GM19035 (cell line): ENCODE results near the gene SGIP1.

ENCODE experiments used
- ATAC-seq: cut with Tn5 transposase; IDR thresholded peaks from one replicate; pipeline ENCODE4 v1.9.1; 2021; ENCODE audit not compliant: unreplicated experiment

The SGIP1 gene

GRCh38 chr1:66520655-66521054 lies 13.3 kb upstream of the SGIP1 start:
- no peak for ATAC-seq

- no peak for ATAC-seq
Measured at GRCh38 chr1:66521721-66522365, 12.1 kb upstream of the SGIP1 start.

GRCh38 chr1:66523562-66523961 lies 10.4 kb upstream of the SGIP1 start:
- ATAC-seq: no peak

GRCh38 chr1:66525086-66525485 lies 8.9 kb upstream of the SGIP1 start:
- ATAC-seq: no peak

DNA sequence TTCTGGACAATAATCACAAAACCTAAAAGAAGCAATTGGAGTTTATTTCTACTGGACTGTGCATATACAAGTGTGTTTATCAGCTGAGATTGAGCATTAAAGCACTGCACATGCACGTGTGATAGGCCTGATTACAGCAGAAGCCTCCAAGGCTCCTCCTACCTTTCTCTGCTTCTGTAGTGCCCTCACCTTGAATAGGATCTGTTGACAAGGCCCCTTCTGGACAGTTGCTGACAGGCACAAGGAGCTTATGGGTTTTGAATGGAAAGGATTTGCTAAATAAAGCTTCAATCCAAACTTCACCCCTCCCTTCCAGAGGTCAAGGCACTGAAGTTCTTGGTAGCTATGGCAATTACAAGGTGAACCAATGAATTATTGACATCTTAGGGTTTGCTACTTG lies 7.9 kb upstream of the SGIP1 start:
- no peak for ATAC-seq

DNA sequence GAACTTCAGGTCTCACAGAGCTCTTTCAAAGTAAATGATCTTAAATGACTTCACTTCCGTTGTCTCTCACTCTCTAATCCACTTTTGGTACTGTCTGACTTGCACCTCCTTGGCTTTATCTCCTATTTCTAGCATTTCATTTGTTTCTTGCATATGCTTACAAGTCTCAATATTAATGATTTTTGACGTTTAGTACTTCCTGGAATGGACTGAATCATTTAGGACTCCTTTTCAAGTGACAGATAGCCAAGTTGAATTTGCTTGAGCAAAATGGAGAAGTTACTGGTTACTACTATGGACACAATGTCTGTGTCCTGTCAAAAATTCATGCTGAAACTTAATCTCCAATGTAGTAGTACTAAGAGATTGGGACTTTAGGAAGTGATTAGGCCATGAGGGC lies 7.0 kb upstream of the SGIP1 start:
- no peak for ATAC-seq

GRCh38 chr1:66527686-66528085 lies 6.3 kb upstream of the SGIP1 start:
- ATAC-seq: no peak

DNA sequence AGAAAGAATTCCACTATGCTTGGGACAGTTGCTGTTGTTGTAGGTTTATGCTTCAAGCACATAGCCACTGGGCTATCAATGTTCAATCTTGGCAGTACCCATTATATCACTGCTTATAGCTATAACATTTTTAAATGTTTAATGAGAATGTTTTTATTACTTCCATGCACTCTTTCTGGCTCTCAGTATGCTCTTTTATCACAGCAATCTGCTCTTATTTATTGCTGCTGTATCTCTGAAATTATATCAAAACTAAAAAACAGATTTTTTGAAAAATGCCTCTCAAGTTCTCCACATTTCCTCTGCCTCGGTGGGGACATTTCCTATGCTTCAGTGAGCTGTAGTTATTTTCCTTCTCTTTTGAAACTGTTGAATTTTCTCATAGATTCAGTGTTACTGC lies 5.4 kb upstream of the SGIP1 start:
- no peak for ATAC-seq

DNA sequence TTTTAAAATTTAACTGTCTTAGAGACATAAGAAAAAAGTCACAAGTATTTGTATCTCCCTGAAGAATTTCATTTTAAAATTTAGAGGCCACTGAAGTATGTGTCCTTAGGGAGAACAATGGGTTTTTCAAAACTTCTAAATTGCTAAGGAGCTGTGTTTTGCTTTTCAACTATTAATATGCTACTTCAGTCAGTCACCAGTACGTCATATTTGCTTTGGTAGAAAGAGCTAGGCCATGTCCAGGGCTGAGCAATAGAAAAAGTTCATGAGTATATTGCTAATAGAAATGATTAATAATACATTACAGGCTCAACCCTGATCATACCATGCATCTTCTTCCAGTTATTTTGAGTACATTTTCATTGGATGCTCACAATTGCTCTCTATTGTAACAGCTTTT lies 1.7 kb upstream of the SGIP1 start:
- ATAC-seq: no peak

- no peak for ATAC-seq
Measured at GRCh38 chr1:66532798-66533783, 862 bp upstream of the SGIP1 start.

DNA sequence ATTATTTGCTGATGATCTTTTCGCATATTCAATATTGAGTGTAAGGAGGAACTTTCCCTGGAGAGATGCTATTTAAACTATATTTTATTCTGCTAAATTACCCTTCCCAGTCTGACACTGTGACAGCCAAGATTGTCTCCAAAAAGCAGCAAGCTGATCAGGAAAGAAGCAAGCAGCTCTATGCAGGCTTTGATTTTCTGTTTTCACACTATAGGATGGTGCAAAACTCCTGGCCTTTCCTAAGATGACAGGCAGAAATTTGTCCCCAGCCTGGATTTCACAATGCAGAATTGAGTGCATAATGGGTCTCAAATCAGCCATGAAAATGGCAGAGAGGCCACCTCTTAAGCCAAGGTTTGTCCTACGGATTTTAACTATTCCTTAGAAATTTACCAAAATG lies 1.1 kb downstream of the SGIP1 start:
- no peak for ATAC-seq

DNA sequence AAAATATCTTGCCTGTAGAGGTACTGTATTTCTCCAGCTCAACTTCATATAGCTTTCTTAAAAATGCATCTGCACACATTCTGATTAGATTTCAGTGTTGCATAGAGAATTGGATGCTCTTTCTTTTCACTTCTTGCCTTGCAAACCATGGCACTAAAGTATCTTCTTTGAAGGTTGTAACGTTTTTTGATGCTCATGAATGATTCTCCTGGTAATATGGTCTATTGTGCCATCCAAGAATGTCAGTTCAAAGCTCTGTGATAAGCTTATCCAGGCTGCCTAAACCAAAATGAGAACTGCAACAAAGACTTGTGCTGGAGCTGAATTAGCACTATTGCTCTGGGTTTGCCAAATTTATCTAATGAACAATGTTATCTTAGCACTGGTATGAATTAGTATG lies 1.9 kb downstream of the SGIP1 start:
- ATAC-seq: no peak

DNA sequence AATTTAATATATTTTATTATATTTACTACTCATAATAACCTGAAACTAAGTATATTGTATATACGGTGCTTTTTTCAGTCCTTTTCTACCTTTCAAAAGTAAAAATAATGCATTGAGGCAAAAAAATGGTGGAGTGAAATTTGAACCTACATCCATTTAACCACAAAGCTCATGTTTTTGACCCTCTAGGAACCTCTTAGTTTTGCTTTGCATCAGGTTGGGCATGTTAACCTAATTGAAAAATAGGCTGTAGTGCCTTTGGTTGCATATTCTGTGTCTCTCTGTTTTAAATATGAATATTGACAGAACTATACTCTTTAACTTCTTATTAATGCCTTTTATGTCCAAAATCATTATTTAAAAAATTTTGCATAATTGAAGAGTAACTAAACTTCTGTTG lies 3.8 kb downstream of the SGIP1 start:
- ATAC-seq: no peak

DNA sequence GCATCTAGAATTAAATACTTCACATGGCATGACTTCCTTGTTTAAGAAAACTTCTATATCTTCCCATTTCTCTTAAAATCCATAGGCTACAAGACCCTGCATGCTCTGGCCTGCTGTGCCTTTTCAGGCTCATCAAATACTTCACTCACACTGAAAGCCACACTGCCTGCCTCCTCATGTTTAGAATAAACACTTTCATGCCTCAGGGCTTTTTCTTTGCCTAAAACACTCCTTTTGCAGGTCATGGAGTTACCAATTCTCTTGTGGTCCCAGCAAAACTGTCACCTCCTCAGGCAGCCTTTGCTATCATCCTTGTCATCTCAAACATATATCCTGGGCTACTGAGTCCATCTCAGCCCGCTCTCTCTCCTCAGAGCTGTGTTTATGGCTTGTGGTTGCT lies 5.5 kb downstream of the SGIP1 start:
- ATAC-seq: no peak

- ATAC-seq: no peak
Measured at GRCh38 chr1:66540434-66541032, 6.6 kb downstream of the SGIP1 start.

DNA sequence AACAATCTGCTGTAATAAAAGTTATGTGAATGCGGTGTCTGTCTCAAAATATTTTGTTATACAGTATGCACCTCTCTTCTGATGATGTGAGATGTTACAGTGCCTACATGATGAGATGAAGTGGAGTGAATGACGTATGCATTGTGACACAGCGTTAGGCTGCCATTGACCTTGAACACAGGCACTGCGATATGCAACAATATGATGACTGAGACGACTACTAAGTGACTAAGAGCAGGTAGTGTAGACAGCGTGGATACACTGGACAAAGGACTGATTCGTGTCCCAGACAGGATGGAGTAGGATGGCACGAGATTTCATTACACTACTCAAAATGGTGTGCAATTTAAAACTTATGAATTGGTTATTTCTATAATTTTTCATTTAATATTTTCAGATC lies 8.4 kb downstream of the SGIP1 start:
- ATAC-seq: no peak

GRCh38 chr1:66542811-66543767 lies 9.1 kb downstream of the SGIP1 start:
- no peak for ATAC-seq

DNA sequence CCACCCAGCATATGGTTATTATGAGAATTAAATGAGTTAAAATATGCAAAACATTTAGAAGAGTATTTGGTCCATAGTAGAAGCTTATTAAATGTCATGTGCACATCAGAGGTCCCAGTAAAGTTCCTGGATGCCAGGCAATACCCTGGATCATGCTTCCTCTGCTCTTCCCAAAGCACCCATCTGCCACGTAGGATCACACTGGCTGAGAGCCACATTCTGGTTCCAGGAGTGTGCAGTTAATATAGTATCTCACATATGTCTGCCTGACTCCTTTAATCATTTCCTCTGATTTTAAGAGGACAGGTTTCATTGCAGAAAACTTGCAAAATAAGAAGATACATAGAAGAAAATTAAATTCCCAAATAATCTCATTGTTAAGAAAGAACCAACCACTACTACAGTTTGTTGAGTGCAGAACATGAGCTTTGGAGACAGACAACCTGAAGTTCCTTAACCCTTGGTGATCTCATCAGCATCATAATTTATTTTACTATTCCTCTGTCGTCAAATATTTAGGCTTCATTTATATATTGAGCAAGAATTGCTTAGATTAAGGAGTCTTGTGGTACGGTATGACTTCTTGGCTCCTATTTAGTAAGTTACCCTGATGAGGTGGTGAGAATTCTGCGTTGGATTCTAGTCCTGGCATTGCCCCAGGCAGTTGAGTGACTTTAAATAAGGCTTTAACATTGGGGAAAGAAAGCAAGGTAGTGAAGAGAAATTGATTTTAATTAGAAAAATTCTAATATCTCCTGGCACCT lies 12.3 kb downstream of the SGIP1 start:
- no peak for ATAC-seq

GRCh38 chr1:66549017-66549416 lies 15.1 kb downstream of the SGIP1 start:
- ATAC-seq: no peak

DNA sequence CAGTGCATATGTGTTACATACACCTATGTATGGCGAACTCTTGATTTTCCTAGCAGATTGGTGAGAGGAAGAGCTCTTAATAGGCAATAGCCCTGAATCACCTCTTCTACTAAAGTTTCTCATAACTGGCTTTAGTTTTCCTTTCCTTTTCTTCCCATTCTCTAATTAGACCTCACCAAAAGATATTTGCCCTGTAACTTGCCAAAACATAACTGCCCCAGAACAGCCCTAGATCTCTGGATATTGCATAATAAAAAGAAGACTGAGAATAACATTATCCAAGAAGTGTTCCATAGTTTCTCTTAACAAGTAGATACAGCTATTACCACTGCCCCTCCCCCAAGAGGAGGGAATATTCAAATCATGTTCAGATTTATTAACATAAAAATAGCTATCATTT lies 16.3 kb downstream of the SGIP1 start:
- ATAC-seq: no peak
